Hepatocyte (in vitro differentiated cells): ENCODE data around the gene MED1. TPM values are rescaled to one million over a fixed set of nuclear protein-coding genes. Genes with fewer than 3 reads are reported as not detected.

Experiments used
- DNase-seq: peaks from one replicate; pipeline ENCODE4 v3.0.0-alpha.2; 2016; ENCODE audit warnings: low spot score
- H2AFZ ChIP-seq: fragments of 200-600 bp; sonication (generic); 2 replicates; pipeline ENCODE4 v1.6.0; 2016; ENCODE audit warnings: antibody characterized with exemption, mild to moderate bottlenecking
- H3K27ac ChIP-seq: fragments of 200-600 bp; sonication (generic); 2 replicates; pipeline ENCODE4 v1.5.1; 2016; ENCODE audit warnings: mild to moderate bottlenecking
- H3K27me3 ChIP-seq: fragments of 200-600 bp; sonication (generic); 2 replicates; pipeline ENCODE4 v1.6.1; 2016
- H3K36me3 ChIP-seq: fragments of 200-600 bp; sonication (generic); replicated peaks from 2 replicates; pipeline ENCODE4 v1.5.1; 2016; ENCODE audit warnings: low read depth; ENCODE audit not compliant: insufficient read depth
- H3K4me1 ChIP-seq: fragments of 200-600 bp; sonication (generic); 2 replicates; pipeline ENCODE4 v1.5.1; 2016; ENCODE audit warnings: mild to moderate bottlenecking, moderate library complexity; ENCODE audit not compliant: insufficient read depth
- H3K4me2 ChIP-seq: fragments of 200-600 bp; sonication (generic); 2 replicates; pipeline ENCODE4 v1.6.0; 2016
- H3K4me3 ChIP-seq: fragments of 200-600 bp; sonication (generic); 2 replicates; pipeline ENCODE4 v1.5.1; 2016; ENCODE audit warnings: mild to moderate bottlenecking
- H3K79me2 ChIP-seq: fragments of 200-600 bp; sonication (generic); 2 replicates; pipeline ENCODE4 v1.6.0; 2017; ENCODE audit warnings: mild to moderate bottlenecking
- H3K9me2 ChIP-seq: fragments of 200-600 bp; sonication (generic); replicated peaks from 2 replicates; pipeline ENCODE4 v1.6.0; 2017; ENCODE audit warnings: mild to moderate bottlenecking; ENCODE audit not compliant: insufficient read depth
- H3K9me3 ChIP-seq: fragments of 200-600 bp; sonication (generic); 2 replicates; pipeline ENCODE4 v1.5.1; 2016; ENCODE audit warnings: low read depth, mild to moderate bottlenecking
- H4K20me1 ChIP-seq: fragments of 200-600 bp; sonication (generic); 2 replicates; pipeline ENCODE4 v1.6.0; 2016; ENCODE audit warnings: mild to moderate bottlenecking; ENCODE audit not compliant: insufficient read depth, poor library complexity, severe bottlenecking
- CTCF ChIP-seq: fragments of 200-600 bp; sonication (generic); IDR thresholded peaks from 2 replicates; pipeline ENCODE4 v1.5.1; 2016; ENCODE audit warnings: antibody characterized with exemption, mild to moderate bottlenecking; ENCODE audit not compliant: poor library complexity
- EZH2 ChIP-seq: fragments of 200-600 bp; sonication (generic); IDR thresholded peaks from 2 replicates; pipeline ENCODE4 v1.6.1; 2016; ENCODE audit warnings: antibody characterized with exemption, mild to moderate bottlenecking, borderline replicate concordance
- EZH2phosphoT487 ChIP-seq: fragments of 200-600 bp; sonication (generic); IDR thresholded peaks from one replicate; pipeline ENCODE4 v1.6.1; 2018; ENCODE audit warnings: antibody characterized with exemption, mild to moderate bottlenecking, low read depth, moderate library complexity; ENCODE audit not compliant: unreplicated experiment, severe bottlenecking
- WGBS: methylation state at CpG from one replicate; pipeline ENCODE4 v1.1.6; 2016; ENCODE audit warnings: low lambda C conversion rate; ENCODE audit errors: missing lambda C conversion rate; 5-methylcytosine and 5-hydroxymethylcytosine counted together
- polyA plus RNA-seq: library from polyadenylated mRNA; unstranded; fragments of >200 nt; fragmentation: Nextera tagmentation; extraction: Ambion mirVana; gene quantifications from 2 replicates; pipeline ENCODE4 v1.2.1, GENCODE V29; 2016
- total RNA-seq: library from RNA; depleted of rRNA; stranded (reverse); fragments of >200 nt; gene quantifications from 2 replicates; pipeline ENCODE4 v1.2.3, GENCODE V29; 2014

Gene MED1
- total and polyA plus RNA-seq, 2 experiments from 2014 or later, result 8.7 to 22.8 TPM

GRCh38 chr17:39406951-39407350 lies 44.1 kb downstream of the MED1 start:
- Histone ChIP-seq H3K27me3 (no peaks in the 10 kb centered on the region), H3K4me3 (no peak overlapping the region), H3K27ac (no peak overlapping the region), H2AFZ (no peak overlapping the region), H3K4me1 (peaks cover 12% of the 10 kb centered on the region), H3K9me3 (no peaks in the 10 kb centered on the region), H3K79me2 (no peaks in the 10 kb centered on the region), H3K9me2 (no peaks in the 10 kb centered on the region), H3K36me3 (no peaks in the 10 kb centered on the region), H3K4me2 (no peak overlapping the region), H4K20me1 (no peaks in the 10 kb centered on the region)
- no peak for DNase-seq
- 69% methylated on average over 1 of the region's 1 CpG for WGBS
- no peak for TF ChIP-seq EZH2phosphoT487
- TF ChIP-seq EZH2, result no peak
- TF ChIP-seq CTCF, result no peak

GRCh38 chr17:39405436-39405835 lies 45.6 kb downstream of the MED1 start:
- no peaks in the 10 kb centered on the region for H4K20me1 ChIP-seq
- peak; percentile 36 for DNase-seq
- H3K79me2 ChIP-seq, result peaks cover 5% of the 10 kb centered on the region
- no peak overlapping the region for H2AFZ ChIP-seq
- H3K4me3 ChIP-seq, result no peak overlapping the region
- TF ChIP-seq EZH2phosphoT487 (no peak), EZH2 (no peak), CTCF (no peak)
- 59% methylated on average over 1 of the region's 1 CpG for WGBS
- no peaks in the 10 kb centered on the region for H3K9me2 ChIP-seq
- peaks cover 12% of the 10 kb centered on the region for H3K4me1 ChIP-seq
- H3K9me3 ChIP-seq, result no peaks in the 10 kb centered on the region
- no peak overlapping the region for H3K4me2 ChIP-seq
- H3K27ac ChIP-seq, result peak overlapping the region; percentile 70
- H3K27me3 ChIP-seq, result no peaks in the 10 kb centered on the region
- no peaks in the 10 kb centered on the region for H3K36me3 ChIP-seq

GRCh38 chr17:39404542-39405378 lies 46.3 kb downstream of the MED1 start:
- no peak overlapping the region for H3K4me3 ChIP-seq
- H3K9me2 ChIP-seq, result no peaks in the 10 kb centered on the region
- no peaks in the 10 kb centered on the region for H3K9me3 ChIP-seq
- no peaks in the 10 kb centered on the region for H3K27me3 ChIP-seq
- peaks cover 17% of the 10 kb centered on the region for H3K4me1 ChIP-seq
- peak overlapping the region; percentile 70 for H3K27ac ChIP-seq
- no peak overlapping the region for H2AFZ ChIP-seq
- peaks cover 5% of the 10 kb centered on the region for H4K20me1 ChIP-seq
- WGBS, result 83% methylated on average over 6 of the region's 6 CpGs
- no peak overlapping the region for H3K4me2 ChIP-seq
- H3K36me3 ChIP-seq, result no peaks in the 10 kb centered on the region
- H3K79me2 ChIP-seq, result peaks cover 12% of the 10 kb centered on the region
- DNase-seq, result no peak
- TF ChIP-seq CTCF (no peak), EZH2phosphoT487 (no peak), EZH2 (no peak)
